Esophagus squamous epithelium (tissue), 5 donors: ENCODE data around the gene UNKL. TPM values are rescaled to one million over a fixed set of nuclear protein-coding genes. Genes with fewer than 3 reads are reported as not detected.
"Not testable (repeated sequence)": the region's sequence is repeated elsewhere in the genome, so short reads cannot be mapped to it uniquely, and the experiment has no call there.

Experiments
- DNase-seq: peaks from one replicate; lab custom pipeline; 2025; lab: John Stamatoyannopoulos, UW
- H3K27ac ChIP-seq, 4 donors: fragments of 200-600 bp; sonication (generic); one replicate each; pipeline ENCODE4 v1.5.1; 2016 to 2019; ENCODE audit warnings: mild to moderate bottlenecking in 1 of 4
- H3K27me3 ChIP-seq, 4 donors: fragments of 200-600 bp; sonication (generic); 1 replicate in 3 of 4; 2 replicates in 1 of 4; pipeline versions ENCODE4 v1.5.1 to v1.6.0; 2017 to 2021; ENCODE audit warnings: antibody characterized with exemption in 1 of 4
- H3K36me3 ChIP-seq, 3 donors: fragments of 200-600 bp; sonication (generic); one replicate each; pipeline ENCODE4 v1.5.1; 2016 to 2019
- H3K4me1 ChIP-seq, 3 donors: fragments of 200-600 bp; sonication (generic); one replicate each; pipeline ENCODE4 v1.5.1; 2017 to 2019
- H3K4me3 ChIP-seq, 4 donors: fragments of 200-600 bp; sonication (generic); 1 replicate in 3 of 4; 2 replicates in 1 of 4; pipeline ENCODE4 v1.5.1; 2016 to 2019; ENCODE audit warnings: mild to moderate bottlenecking in 2 of 4, moderate library complexity in 1 of 4
- H3K9me3 ChIP-seq, 3 donors: fragments of 200-600 bp; sonication (generic); one replicate each; pipeline ENCODE4 v1.5.1; 2016 to 2019
- POLR2A ChIP-seq, 4 donors: fragments of 450-650 bp; IDR thresholded peaks; one replicate each; pipeline ENCODE4 v1.6.1; 2017; ENCODE audit warnings: antibody characterized with exemption in 4 of 4, mild to moderate bottlenecking in 4 of 4, moderate library complexity in 3 of 4
- WGBS, 2 donors: methylation state at CpG; one replicate each; pipeline ENCODE4 v1.1.5; 2018; 5-methylcytosine and 5-hydroxymethylcytosine counted together
- intact Hi-C: fragments of 100-400 bp; cut with DNase I; formaldehyde crosslinking; loops from one replicate; pipeline ENCODE4 v1.15.0; 2022
- total RNA-seq, 4 donors: library from RNA; depleted of rRNA; stranded (reverse); fragments of >200 nt; gene quantifications; one replicate each; pipeline ENCODE4 v1.1.0, GENCODE V29; 2016
- TF ChIP-seq, protein P1 (sequence below), 6 experiments: fragments of 450-650 bp in 4 of 6; fragments of 200-600 bp in 2 of 6; sonication (generic) in 2 of 6; IDR thresholded peaks; one replicate each; pipeline ENCODE4 v1.5.1; 2016 to 2019; ENCODE audit warnings: antibody characterized with exemption in 6 of 6, mild to moderate bottlenecking in 4 of 6, moderate library complexity in 4 of 6
- donor health status: DM: yes; HTN: yes; CAD: no.

Gene UNKL
- total RNA-seq, 4 donors from 2014 or later: 5.9 to 17.2 (median 10.6) TPM

DNA sequence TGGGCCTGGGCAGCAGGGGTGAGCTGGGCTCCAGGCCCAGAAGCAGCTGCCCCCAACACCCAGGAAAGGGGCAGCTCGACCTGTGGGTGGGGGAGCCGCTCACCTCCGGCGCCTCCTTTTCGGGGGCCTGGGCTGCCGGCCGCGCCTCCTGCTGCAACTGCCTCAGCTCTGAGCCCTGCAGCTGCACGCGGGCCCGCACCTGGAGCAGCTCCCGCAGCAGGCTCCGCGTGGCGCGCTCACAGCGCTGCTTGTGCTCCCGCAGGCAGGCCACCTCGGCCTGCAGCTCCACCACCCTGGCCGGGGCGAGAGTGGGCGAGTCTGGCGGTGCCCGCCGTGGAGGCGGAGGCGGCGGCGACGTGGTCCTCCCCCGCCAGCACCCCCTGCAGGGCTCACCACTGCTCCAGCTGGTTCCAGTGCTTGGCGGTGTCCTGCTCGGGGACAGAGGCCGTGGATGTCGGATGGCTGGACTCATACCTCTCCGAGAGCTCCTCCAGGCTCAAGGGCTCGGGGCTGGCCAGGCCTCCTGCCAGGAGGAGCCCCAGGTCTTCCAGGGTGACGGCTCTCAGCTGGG is 29.0 kb upstream of the UNKL start:
- Histone ChIP-seq H3K4me1 (no peaks in the 10 kb centered on the region), H3K27me3 (no peaks in the 10 kb centered on the region), H3K4me3 (no peak overlapping the region), H3K27ac (no peak overlapping the region), H3K9me3 (no peaks in the 10 kb centered on the region), H3K36me3 (peaks cover 0 to 33% (median 4%) of the 10 kb centered on the region in 3 donors)
- WGBS, 2 donors: no CpG with 5 or more reads among the region's 38 CpGs
- DNase-seq: no peak
- intact Hi-C loops: no loop called here
- no peak for TF ChIP-seq POLR2A (IDR thresholded peaks at IDR 0.05)
- TF ChIP-seq, protein P1, sequence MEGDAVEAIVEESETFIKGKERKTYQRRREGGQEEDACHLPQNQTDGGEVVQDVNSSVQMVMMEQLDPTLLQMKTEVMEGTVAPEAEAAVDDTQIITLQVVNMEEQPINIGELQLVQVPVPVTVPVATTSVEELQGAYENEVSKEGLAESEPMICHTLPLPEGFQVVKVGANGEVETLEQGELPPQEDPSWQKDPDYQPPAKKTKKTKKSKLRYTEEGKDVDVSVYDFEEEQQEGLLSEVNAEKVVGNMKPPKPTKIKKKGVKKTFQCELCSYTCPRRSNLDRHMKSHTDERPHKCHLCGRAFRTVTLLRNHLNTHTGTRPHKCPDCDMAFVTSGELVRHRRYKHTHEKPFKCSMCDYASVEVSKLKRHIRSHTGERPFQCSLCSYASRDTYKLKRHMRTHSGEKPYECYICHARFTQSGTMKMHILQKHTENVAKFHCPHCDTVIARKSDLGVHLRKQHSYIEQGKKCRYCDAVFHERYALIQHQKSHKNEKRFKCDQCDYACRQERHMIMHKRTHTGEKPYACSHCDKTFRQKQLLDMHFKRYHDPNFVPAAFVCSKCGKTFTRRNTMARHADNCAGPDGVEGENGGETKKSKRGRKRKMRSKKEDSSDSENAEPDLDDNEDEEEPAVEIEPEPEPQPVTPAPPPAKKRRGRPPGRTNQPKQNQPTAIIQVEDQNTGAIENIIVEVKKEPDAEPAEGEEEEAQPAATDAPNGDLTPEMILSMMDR (IDR thresholded peaks at IDR 0.05): no peak

DNA sequence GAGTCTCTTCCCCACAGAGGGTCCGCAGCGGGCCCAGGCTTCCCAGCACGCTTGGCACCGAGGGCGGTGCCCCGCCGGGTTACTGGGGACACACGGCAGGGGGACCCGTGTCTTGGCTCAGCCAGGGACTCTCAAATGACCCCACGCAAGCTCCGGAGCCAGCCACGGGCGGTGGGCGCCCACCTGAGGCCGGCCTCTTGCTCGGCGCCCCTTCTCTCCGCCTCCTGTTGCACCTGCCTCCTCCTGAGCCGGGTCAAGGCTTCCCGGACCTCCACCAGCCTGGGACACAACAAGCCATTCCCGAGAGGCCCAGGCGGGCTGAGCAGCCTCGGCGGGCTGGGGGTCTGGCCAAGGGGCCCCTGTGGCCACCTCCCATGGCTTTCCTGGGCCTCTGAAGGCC is 28.2 kb upstream of the UNKL start:
- H3K27me3 ChIP-seq: no peaks in the 10 kb centered on the region

DNA sequence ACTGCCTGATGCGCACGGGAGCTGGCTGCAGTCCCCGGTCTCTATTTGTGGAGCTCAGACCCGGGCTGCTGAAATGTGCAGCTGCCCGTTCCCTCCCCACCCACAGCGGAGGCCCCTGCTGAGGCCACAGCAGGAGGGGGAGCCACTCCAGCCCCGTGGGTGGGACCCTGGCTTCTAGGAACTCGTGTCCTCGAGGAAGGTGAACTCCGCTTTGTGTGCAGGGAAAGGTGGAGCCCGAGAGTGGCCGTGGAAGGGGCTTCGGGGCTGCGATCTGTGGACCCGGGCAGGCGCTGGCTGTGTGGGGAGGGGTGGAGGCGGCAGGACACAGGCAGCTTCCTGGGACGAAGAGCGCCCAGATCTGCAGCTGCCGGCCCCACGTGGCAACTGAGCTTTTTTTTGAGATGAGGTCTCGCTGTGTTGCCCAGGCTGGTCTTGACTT is 26.9 kb upstream of the UNKL start:
- Histone ChIP-seq H3K36me3 (peaks cover 0 to 12% (median 3%) of the 10 kb centered on the region in 3 donors), H3K27ac (no peak overlapping the region), H3K9me3 (no peaks in the 10 kb centered on the region), H3K4me1 (no peaks in the 10 kb centered on the region), H3K4me3 (no peak overlapping the region), H3K27me3 (no peaks in the 10 kb centered on the region)
- intact Hi-C loops: no loop called here
- no peak for DNase-seq
- WGBS, 2 donors: 86 to 100% methylated on average over 1 to 11 of the region's 22 CpGs
- TF ChIP-seq, protein P1 (IDR thresholded peaks at IDR 0.05): no peak
- no peak for TF ChIP-seq POLR2A (IDR thresholded peaks at IDR 0.05)

More for the DNA sequence above, 28.2 kb upstream of the UNKL start:
- TF ChIP-seq, protein P1 (IDR thresholded peaks at IDR 0.05): no peak
- no peak for TF ChIP-seq POLR2A (IDR thresholded peaks at IDR 0.05)
- no peak overlapping the region for H3K4me3 ChIP-seq
- no peak for DNase-seq
- H3K27ac ChIP-seq: no peak overlapping the region
- WGBS, 2 donors: 80 to 100% methylated on average over 1 to 5 of the region's 24 CpGs
- H3K36me3 ChIP-seq: peaks cover 0 to 25% (median 4%) of the 10 kb centered on the region in 3 donors
- no peaks in the 10 kb centered on the region for H3K9me3 ChIP-seq
- intact Hi-C loops: no loop called here
- H3K4me1 ChIP-seq: no peaks in the 10 kb centered on the region

DNA sequence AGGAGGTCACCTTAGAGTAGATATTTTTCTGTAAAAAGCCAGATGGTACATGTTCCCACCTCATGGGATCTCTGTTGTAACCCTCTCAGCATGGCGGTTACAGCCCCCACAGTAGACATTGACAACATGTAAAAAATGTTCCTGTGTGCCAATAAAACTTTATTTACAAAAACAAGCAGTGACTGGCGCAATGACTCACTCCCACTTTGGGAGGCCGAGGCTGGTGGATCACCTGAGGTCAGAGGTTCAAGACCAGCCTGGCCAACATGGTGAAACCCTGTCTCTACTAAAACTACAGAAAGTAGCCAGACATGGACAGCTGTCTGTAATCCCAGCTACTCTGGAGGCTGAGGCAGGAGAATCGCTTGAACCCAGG is 25.2 kb upstream of the UNKL start:
- 70 to 85% methylated on average over 3 to 4 of the region's 4 CpGs for WGBS, 2 donors
- H3K4me1 ChIP-seq, H3K9me3 ChIP-seq, DNase-seq, H3K4me3 ChIP-seq, H3K27ac ChIP-seq, intact Hi-C loops, H3K27me3 ChIP-seq, H3K36me3 ChIP-seq: not testable (repeated sequence)

DNA sequence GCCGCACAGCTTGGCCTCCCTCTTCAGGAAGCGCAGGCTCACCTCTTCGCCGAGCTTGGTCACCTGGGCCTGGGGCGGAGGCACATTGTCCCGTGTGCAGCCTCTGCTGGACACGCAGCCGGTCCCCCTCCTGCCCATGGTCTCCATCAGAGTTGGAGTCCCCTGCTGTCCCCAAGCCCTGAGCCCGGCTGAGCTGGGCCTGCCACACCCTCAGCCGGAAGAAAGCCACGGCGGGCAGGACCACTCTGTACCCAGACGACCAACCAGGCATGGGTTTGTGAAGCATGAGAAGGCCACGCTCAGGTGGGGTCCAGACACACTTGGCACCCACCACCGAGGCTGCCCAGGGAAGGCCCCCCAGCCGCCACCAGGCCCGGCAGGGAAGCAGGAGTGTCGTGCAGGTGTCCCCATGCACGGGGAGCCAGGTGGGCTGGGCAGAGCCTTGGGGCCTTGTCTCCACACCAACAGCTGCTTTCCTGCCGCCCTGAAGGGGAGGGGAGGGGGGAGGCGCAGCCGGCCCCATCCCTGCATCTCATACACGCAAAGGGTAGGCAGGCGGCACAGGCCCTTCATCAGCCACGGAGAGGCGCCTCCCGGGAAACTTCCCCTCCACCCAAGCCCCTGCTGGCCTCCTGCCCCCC is 24.7 kb upstream of the UNKL start:
- H3K9me3 ChIP-seq: no peaks in the 10 kb centered on the region
- TF ChIP-seq, protein P1 (IDR thresholded peaks at IDR 0.05): no peak
- no peak for TF ChIP-seq POLR2A (IDR thresholded peaks at IDR 0.05)
- H3K36me3 ChIP-seq: no peaks in the 10 kb centered on the region
- H3K27ac ChIP-seq: no peak overlapping the region
- no peaks in the 10 kb centered on the region for H3K27me3 ChIP-seq
- H3K4me3 ChIP-seq: no peak overlapping the region
- DNase-seq: no peak
- intact Hi-C loops: no loop called here
- no peaks in the 10 kb centered on the region for H3K4me1 ChIP-seq
- 83 to 92% methylated on average over 4 to 6 of the region's 27 CpGs for WGBS, 2 donors
